Muscle of leg (tissue), 11 donors: ENCODE measurements around the gene MYO1C. TPM values are rescaled to one million over a fixed set of nuclear protein-coding genes. Genes with fewer than 3 reads are reported as not detected.
A peak's percentile ranks its signal among the peaks of the same experiment; 100 is the strongest.
"Not testable (repeated sequence)": the region's sequence is repeated elsewhere in the genome, so short reads cannot be mapped to it uniquely, and the experiment has no call there.

Experiments
- DNase-seq: peaks from one replicate; pipeline ENCODE4 v3.0.0; 2013
- H3K27ac ChIP-seq: one replicate; pipeline ENCODE4 v1.5.1; 2013; ENCODE audit warnings: mild to moderate bottlenecking, low read length, control low read depth
- H3K27me3 ChIP-seq: one replicate; pipeline ENCODE4 v1.6.1; 2013; ENCODE audit warnings: low read length; ENCODE audit not compliant: control insufficient read depth, insufficient read depth
- H3K36me3 ChIP-seq: one replicate; pipeline ENCODE4 v1.6.1; 2013; ENCODE audit warnings: low read length; ENCODE audit not compliant: control insufficient read depth, insufficient read depth
- H3K4me1 ChIP-seq: one replicate; pipeline ENCODE4 v1.6.1; 2013; ENCODE audit warnings: low read length; ENCODE audit not compliant: control insufficient read depth, insufficient read depth
- H3K4me3 ChIP-seq: one replicate; pipeline ENCODE4 v1.5.1; 2013; ENCODE audit warnings: low read length, control low read depth
- H3K9me3 ChIP-seq: replicated peaks from 2 replicates; pipeline ENCODE4 v1.6.1; 2013; ENCODE audit warnings: low read depth, low read length; ENCODE audit not compliant: control insufficient read depth
- WGBS: methylation state at CpG from one replicate; pipeline ENCODE4 v1.1.5; 2013; ENCODE audit warnings: missing lambda C conversion rate; ENCODE audit not compliant: insufficient coverage; 5-methylcytosine and 5-hydroxymethylcytosine counted together
- polyA plus RNA-seq, 8 donors: library from polyadenylated mRNA; unstranded; fragments of 120-200 nt; gene quantifications; one replicate each; pipeline versions ENCODE4 v1.2.1 to v1.2.3, GENCODE V29; 2013; ENCODE audit warnings: inconsistent platforms in 1 of 8, low replicate concordance in 1 of 8; ENCODE audit not compliant: insufficient read length in 8 of 8, insufficient read depth in 1 of 8
- total RNA-seq: library from RNA; stranded (reverse); fragments of 120-200 nt; gene quantifications from one replicate; pipeline ENCODE4 v1.2.4, GENCODE V29; 2013

MYO1C gene
- total and polyA plus RNA-seq, 9 donors = 48.7 to 90.2 (median 81.2) TPM

DNA sequence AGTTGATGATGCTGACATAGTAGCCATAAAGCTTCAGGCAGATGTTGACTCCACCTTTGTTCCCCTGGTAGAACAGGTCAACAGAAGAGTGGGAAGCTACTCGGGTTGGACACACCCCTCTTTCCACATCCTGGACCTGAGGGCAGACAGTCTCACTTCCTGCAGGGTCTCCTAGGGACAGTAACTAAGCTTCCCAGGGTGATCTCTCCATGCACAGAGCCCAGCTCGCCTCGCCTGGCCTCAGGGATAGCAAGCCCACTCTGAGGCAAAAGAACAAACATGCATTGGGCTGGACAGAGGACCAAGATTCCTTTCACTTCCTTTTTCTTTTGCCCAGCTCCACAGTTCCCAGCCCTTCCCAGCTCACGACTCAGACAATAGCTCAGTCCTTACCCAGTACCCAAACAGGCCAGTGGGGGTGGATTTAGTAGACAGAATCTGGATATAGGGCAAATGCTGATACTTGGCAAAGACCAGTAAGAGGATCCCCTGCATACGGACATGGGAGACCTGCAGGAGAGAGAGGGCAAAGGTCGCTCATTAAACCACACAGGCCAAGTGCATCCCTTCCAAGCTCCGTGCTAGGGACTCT, 16.9 kb upstream of the MYO1C start:
- no peak overlapping the region for H3K4me3 ChIP-seq
- WGBS = 69% methylated on average over 4 of the region's 7 CpGs
- no peak for DNase-seq
- peaks cover 37% of the 10 kb centered on the region for H3K4me1 ChIP-seq
- H3K27ac ChIP-seq = no peak overlapping the region
- H3K9me3 ChIP-seq = no peaks in the 10 kb centered on the region
- peaks cover 49% of the 10 kb centered on the region for H3K36me3 ChIP-seq
- H3K27me3 ChIP-seq = no peaks in the 10 kb centered on the region

DNA sequence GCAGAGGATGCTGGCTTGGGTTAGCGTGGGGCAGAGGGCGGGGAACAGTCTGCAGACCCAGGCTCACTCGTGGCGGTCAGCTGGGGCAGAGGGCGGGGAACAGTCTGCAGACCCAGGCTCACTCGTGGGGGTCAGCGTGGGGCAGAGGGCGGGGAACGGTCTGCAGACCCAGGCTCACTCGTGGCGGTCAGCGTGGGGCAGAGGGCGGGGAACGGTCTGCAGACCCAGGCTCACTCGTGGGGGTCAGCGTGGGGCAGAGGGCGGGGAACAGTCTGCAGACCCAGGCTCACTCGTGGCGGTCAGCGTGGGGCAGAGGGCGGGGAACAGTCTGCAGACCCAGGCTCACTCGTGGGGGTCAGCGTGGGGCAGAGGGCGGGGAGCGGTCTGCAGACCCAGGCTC, 16.2 kb upstream of the MYO1C start:
- Histone ChIP-seq H3K4me1 (peaks cover 37% of the 10 kb centered on the region), H3K36me3 (peaks cover 52% of the 10 kb centered on the region)
- WGBS = 95% methylated on average over 11 of the region's 25 CpGs
- H3K9me3 ChIP-seq, H3K27ac ChIP-seq, DNase-seq, H3K4me3 ChIP-seq, H3K27me3 ChIP-seq: not testable (repeated sequence)

DNA sequence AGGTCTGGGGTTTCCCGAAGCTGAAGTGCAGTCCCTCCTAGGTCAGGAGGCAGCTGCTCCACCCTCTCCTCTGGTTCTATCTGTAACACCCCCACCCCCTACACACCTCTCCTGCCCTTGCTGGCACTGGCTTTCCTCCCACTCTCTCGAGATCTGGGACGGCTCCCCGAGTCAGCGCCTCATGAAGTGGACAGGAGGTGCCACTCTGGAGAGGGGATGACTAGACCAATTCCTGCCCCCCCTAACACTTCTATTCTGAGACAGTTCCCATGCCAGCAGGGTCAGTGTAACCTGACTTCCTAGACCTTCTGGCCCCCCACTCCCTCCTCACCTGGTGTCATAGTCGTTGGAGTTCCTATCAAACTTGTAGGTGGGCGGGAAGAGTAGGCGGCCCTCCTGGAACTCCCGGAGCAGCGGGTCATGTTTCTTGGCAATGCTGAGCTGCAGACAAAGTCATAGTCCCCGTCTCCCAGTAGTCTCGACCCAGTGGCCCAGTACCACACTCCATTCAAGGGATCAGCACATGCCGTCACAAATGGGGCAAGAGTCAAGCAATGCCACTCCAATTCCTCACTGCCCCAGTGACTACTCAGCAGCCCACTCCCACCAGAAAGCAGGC, 14.3 kb upstream of the MYO1C start:
- H3K36me3 ChIP-seq = peaks cover 42% of the 10 kb centered on the region
- H3K4me1 ChIP-seq = peaks cover 29% of the 10 kb centered on the region

GRCh38 chr17:1505586-1505985, 13.1 kb upstream of the MYO1C start:
- no peak for DNase-seq
- no peak overlapping the region for H3K4me3 ChIP-seq
- H3K36me3 ChIP-seq = peaks cover 42% of the 10 kb centered on the region
- no peaks in the 10 kb centered on the region for H3K27me3 ChIP-seq
- peaks cover 17% of the 10 kb centered on the region for H3K4me1 ChIP-seq
- H3K9me3 ChIP-seq = no peaks in the 10 kb centered on the region
- H3K27ac ChIP-seq = peak overlapping the region; percentile 3
- WGBS = 82% methylated on average over 2 of the region's 5 CpGs

More for the DNA sequence above, 14.3 kb upstream of the MYO1C start:
- DNase-seq = no peak
- Histone ChIP-seq H3K4me3 (no peak overlapping the region), H3K9me3 (no peaks in the 10 kb centered on the region), H3K27me3 (no peaks in the 10 kb centered on the region), H3K27ac (no peak overlapping the region)
- 82% methylated on average over 10 of the region's 13 CpGs for WGBS

DNA sequence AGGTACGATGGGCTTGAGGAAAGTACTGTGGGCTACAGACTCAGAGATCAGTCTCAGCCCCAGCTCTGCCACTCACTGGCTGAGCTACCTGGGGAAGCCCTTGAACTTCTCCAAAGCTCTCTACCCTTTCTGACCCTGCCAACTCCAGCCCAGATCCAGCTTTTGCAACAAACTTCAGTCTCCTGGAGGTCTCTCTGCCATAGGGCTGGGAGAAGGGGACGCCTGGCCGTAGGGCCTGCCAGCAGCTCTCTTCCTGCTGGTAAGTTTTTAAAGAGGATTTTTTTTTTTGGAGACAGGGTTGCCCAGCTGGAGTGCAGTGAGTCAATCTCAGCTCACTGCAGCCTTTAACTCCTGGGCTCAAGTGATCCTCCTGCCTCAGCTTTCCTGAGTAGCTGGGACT, 12.4 kb upstream of the MYO1C start:
- H3K4me3 ChIP-seq = no peak overlapping the region
- no peak for DNase-seq
- WGBS = no CpG with 5 or more reads among the region's 3 CpGs
- peaks cover 16% of the 10 kb centered on the region for H3K4me1 ChIP-seq
- peaks cover 43% of the 10 kb centered on the region for H3K36me3 ChIP-seq
- H3K27ac ChIP-seq = no peak overlapping the region
- no peaks in the 10 kb centered on the region for H3K9me3 ChIP-seq
- H3K27me3 ChIP-seq = no peaks in the 10 kb centered on the region

DNA sequence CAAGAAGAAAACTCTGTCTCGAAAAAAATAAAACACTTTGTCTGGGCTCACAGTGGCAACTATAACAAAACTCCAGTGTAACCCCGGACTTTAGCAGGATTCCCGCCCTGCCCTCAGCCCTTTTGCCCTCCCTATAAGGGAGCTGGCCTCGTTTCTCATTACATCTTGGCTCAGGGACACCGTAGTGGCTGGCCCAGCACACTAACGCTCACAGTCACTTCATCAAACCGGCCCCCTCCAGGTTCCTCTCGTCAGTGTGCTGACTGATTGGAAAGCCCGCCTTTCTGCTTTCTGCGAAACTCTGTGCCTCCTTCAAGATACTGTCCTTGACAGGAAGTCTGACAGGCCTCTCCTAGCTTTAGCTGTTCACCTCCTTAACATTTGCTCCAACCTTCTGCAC, 11.2 kb upstream of the MYO1C start:
- H3K36me3 ChIP-seq = peaks cover 38% of the 10 kb centered on the region

DNA sequence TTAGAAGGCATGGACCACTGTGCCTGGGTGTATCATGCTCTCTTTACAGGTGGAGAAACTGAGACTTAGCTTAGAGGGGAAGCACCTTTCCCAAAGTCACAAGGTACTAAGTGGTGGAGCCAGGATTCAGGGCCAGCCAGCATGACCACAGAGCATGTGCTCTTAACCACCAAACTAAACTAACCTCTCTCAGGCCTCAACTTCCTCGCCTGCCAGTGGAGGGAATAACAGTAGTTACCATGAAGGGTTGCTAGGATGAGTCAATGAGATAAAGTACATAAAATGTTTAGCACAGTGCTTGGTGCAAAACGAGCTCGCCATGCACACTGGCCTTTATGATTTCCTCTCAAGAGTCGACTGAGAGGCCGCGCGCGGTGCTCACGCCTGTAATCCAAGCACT, 6.4 kb upstream of the MYO1C start:
- 72% methylated on average over 3 of the region's 9 CpGs for WGBS
- H3K27ac ChIP-seq = no peak overlapping the region
- H3K27me3 ChIP-seq = no peaks in the 10 kb centered on the region
- no peak overlapping the region for H3K4me3 ChIP-seq
- H3K36me3 ChIP-seq = peaks cover 26% of the 10 kb centered on the region
- no peaks in the 10 kb centered on the region for H3K9me3 ChIP-seq
- peaks cover 42% of the 10 kb centered on the region for H3K4me1 ChIP-seq
- no peak for DNase-seq

More for the DNA sequence above, 11.2 kb upstream of the MYO1C start:
- no peak overlapping the region for H3K27ac ChIP-seq
- H3K27me3 ChIP-seq = no peaks in the 10 kb centered on the region
- no peak overlapping the region for H3K4me3 ChIP-seq
- DNase-seq = no peak
- WGBS = 52% methylated on average over 10 of the region's 10 CpGs
- peaks cover 16% of the 10 kb centered on the region for H3K4me1 ChIP-seq
- no peaks in the 10 kb centered on the region for H3K9me3 ChIP-seq

DNA sequence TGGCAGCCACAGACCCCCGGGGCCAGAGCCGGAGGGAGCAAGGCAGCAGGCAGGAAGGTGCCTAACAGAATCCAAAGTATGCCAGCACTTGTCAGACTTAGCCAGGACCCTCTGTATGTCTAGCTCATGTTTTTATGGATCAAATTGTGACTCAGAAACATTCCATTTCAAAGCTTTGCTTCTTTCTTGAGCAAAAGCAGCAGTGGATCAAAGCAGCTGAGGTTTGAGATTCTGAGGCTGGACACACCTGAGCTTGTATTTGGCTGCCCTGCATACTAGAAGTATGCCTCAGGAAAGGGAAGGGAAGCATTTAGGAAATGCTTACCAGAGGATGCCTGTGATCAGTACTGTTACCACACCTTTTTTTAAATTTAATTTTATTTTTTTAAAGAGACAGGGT, 5.7 kb upstream of the MYO1C start:
- peaks cover 48% of the 10 kb centered on the region for H3K4me1 ChIP-seq
- no peaks in the 10 kb centered on the region for H3K27me3 ChIP-seq
- no peak for DNase-seq
- WGBS = 63% methylated on average over 2 of the region's 2 CpGs
- no peak overlapping the region for H3K4me3 ChIP-seq
- no peak overlapping the region for H3K27ac ChIP-seq
- peaks cover 30% of the 10 kb centered on the region for H3K36me3 ChIP-seq
- H3K9me3 ChIP-seq = no peaks in the 10 kb centered on the region

GRCh38 chr17:1497831-1498230, 5.3 kb upstream of the MYO1C start:
- H3K27ac ChIP-seq = no peak overlapping the region
- H3K4me1 ChIP-seq = peaks cover 52% of the 10 kb centered on the region
- H3K4me3 ChIP-seq = no peak overlapping the region
- H3K9me3 ChIP-seq = no peaks in the 10 kb centered on the region
- no peak for DNase-seq
- H3K36me3 ChIP-seq = peaks cover 30% of the 10 kb centered on the region
- no peaks in the 10 kb centered on the region for H3K27me3 ChIP-seq
- WGBS = 43% methylated on average over 10 of the region's 15 CpGs

- H3K27me3 ChIP-seq = no peaks in the 10 kb centered on the region
- peak overlapping the region; percentile 89 for H3K27ac ChIP-seq
- peak; percentile 66 for DNase-seq
- 64% methylated on average over 10 of the region's 14 CpGs for WGBS
- H3K9me3 ChIP-seq = no peaks in the 10 kb centered on the region
- peaks cover 30% of the 10 kb centered on the region for H3K36me3 ChIP-seq
- H3K4me3 ChIP-seq = no peak overlapping the region
- peaks cover 62% of the 10 kb centered on the region for H3K4me1 ChIP-seq
Measured at GRCh38 chr17:1496869-1497268, 4.4 kb upstream of the MYO1C start.
